HS-27A (cell line): ENCODE data around the gene ACOX3.

Experiments
- DNase-seq: peaks from one replicate; pipeline ENCODE4 v3.0.0-alpha.2; 2012; ENCODE audit warnings: low read depth, missing footprints

ACOX3 gene

GRCh38 chr4:8319731-8320385, 120.7 kb downstream of the ACOX3 start:
- DNase-seq: no peak

- DNase-seq: no peak
These were observed 121.5 kb downstream of the ACOX3 start for GRCh38 chr4:8319061-8319460.

GRCh38 chr4:8318509-8318908, 122.0 kb downstream of the ACOX3 start:
- DNase-seq: no peak

GRCh38 chr4:8317474-8317873, 123.0 kb downstream of the ACOX3 start:
- DNase-seq: no peak

- no peak for DNase-seq
These were observed 123.6 kb downstream of the ACOX3 start for GRCh38 chr4:8316911-8317351.
